Glutamatergic neuron (in vitro differentiated cells): ENCODE measurements around the gene SEMA3F. TPM values are rescaled to one million over a fixed set of nuclear protein-coding genes. Genes with fewer than 3 reads are reported as not detected.

ENCODE experiments used
- DNase-seq: peaks from one replicate; pipeline ENCODE4 v3.0.0; 2022
- H3K27ac Mint-ChIP-seq: one replicate; pipeline ENCODE4 v1.8.0; 2020; ENCODE audit warnings: mild to moderate bottlenecking, mixed read lengths, inconsistent platforms; ENCODE audit not compliant: unreplicated experiment
- H3K27me3 Mint-ChIP-seq: one replicate; pipeline ENCODE4 v1.8.0; 2020; ENCODE audit warnings: mild to moderate bottlenecking, moderate library complexity, mixed read lengths, inconsistent platforms; ENCODE audit not compliant: unreplicated experiment
- H3K36me3 Mint-ChIP-seq: one replicate; pipeline ENCODE4 v1.8.0; 2020; ENCODE audit warnings: mild to moderate bottlenecking, mixed read lengths, inconsistent platforms; ENCODE audit not compliant: unreplicated experiment
- H3K4me1 Mint-ChIP-seq: one replicate; pipeline ENCODE4 v1.8.0; 2020; ENCODE audit warnings: mild to moderate bottlenecking, low read depth, mixed read lengths, inconsistent platforms; ENCODE audit not compliant: unreplicated experiment
- H3K4me3 Mint-ChIP-seq: one replicate; pipeline ENCODE4 v1.8.0; 2020; ENCODE audit warnings: mild to moderate bottlenecking, mixed read lengths, inconsistent platforms; ENCODE audit not compliant: unreplicated experiment
- H3K9me3 Mint-ChIP-seq: one replicate; pipeline ENCODE4 v1.8.0; 2020; ENCODE audit warnings: mild to moderate bottlenecking, moderate library complexity, mixed read lengths, inconsistent platforms; ENCODE audit not compliant: unreplicated experiment
- total RNA-seq: library from RNA; stranded (reverse); fragmentation: NEBNext Ultra II Directional; extraction: Animal tissue kit (Norgen Biotek cat#: 25700); gene quantifications from one replicate; pipeline ENCODE4 v1.2.1, GENCODE V29; 2021; ENCODE audit not compliant: unreplicated experiment
- TF ChIP-seq, protein P1 (sequence below): fragments of 200-600 bp; sonication (generic); IDR thresholded peaks from one replicate; pipeline ENCODE4 v1.5.0; 2021; ENCODE audit not compliant: partially characterized antibody, unreplicated experiment

The SEMA3F gene
- total RNA-seq, 1 donor from 2014 or later, result 41.2 TPM

DNA sequence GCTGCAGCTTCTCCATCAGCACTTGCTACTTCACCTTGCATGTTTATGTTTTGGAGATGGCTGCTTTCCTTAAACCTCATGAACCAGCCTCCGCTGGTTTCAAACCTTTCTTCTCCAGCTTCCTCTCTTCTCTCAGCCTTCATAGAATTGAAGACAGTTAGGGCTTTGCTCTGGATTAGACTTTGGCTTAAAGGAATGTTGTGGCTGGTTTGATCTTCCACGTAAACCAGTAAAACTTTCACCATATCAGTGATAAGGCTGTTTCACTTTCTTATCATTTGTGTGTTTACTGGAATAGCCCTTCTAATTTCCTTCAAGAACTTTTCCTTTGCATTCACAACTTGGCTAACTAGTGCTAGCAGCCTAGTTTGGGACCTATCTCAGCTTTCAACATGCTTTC is 24.6 kb downstream of the SEMA3F start:
- peaks cover 2% of the 10 kb centered on the region for H3K4me1 Mint-ChIP-seq
- TF ChIP-seq, protein P1, sequence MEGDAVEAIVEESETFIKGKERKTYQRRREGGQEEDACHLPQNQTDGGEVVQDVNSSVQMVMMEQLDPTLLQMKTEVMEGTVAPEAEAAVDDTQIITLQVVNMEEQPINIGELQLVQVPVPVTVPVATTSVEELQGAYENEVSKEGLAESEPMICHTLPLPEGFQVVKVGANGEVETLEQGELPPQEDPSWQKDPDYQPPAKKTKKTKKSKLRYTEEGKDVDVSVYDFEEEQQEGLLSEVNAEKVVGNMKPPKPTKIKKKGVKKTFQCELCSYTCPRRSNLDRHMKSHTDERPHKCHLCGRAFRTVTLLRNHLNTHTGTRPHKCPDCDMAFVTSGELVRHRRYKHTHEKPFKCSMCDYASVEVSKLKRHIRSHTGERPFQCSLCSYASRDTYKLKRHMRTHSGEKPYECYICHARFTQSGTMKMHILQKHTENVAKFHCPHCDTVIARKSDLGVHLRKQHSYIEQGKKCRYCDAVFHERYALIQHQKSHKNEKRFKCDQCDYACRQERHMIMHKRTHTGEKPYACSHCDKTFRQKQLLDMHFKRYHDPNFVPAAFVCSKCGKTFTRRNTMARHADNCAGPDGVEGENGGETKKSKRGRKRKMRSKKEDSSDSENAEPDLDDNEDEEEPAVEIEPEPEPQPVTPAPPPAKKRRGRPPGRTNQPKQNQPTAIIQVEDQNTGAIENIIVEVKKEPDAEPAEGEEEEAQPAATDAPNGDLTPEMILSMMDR, result no peak
- no peak overlapping the region for H3K27ac Mint-ChIP-seq
- H3K27me3 Mint-ChIP-seq, result peaks cover 9% of the 10 kb centered on the region
- H3K4me3 Mint-ChIP-seq, result no peak overlapping the region
- no peak for DNase-seq
- peaks cover 2% of the 10 kb centered on the region for H3K9me3 Mint-ChIP-seq
- no peaks in the 10 kb centered on the region for H3K36me3 Mint-ChIP-seq

DNA sequence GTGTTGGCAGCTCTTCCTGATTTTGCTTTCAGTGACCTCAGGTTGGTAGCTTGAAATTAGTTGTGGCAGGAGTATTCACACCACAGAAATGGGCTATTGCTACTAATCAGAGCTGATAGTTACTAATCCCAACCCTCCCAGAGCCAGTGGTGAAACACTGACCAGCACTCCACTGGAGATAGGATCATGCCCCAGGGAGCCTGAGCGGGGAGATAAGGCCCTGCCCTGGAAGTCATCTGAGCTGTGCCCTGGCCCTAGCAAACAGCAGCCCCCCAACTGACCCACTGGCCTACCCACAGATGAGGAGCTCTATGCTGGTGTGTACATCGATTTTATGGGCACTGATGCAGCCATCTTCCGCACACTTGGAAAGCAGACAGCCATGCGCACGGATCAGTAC is 26.9 kb downstream of the SEMA3F start:
- H3K27me3 Mint-ChIP-seq, result peaks cover 9% of the 10 kb centered on the region
- TF ChIP-seq, protein P1, result no peak
- H3K27ac Mint-ChIP-seq, result no peak overlapping the region
- H3K4me1 Mint-ChIP-seq, result peaks cover 2% of the 10 kb centered on the region
- peaks cover 2% of the 10 kb centered on the region for H3K9me3 Mint-ChIP-seq
- H3K36me3 Mint-ChIP-seq, result no peaks in the 10 kb centered on the region
- no peak for DNase-seq
- no peak overlapping the region for H3K4me3 Mint-ChIP-seq

DNA sequence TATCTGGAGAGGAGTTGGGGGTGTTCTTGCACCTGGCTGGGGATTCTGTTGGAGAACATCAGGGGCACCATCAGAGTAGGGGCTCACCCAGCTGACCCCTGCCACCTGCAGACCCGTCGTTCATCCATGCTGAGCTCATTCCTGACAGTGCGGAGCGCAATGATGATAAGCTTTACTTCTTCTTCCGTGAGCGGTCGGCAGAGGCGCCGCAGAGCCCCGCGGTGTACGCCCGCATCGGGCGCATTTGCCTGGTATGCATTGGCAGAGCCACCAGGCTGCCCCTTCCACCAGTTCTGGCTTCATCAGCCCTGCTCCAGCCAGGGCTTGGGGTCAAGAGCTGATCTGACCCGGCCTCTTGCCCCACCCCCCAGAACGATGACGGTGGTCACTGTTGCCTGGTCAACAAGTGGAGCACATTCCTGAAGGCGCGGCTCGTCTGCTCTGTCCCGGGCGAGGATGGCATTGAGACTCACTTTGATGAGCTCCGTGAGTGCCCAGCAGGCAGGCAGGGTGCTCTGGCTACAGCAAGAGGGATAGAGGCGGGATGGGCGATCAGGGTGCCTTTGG is 27.5 kb downstream of the SEMA3F start:
- no peak overlapping the region for H3K27ac Mint-ChIP-seq
- H3K4me3 Mint-ChIP-seq, result no peak overlapping the region
- H3K4me1 Mint-ChIP-seq, result peaks cover 2% of the 10 kb centered on the region
- no peaks in the 10 kb centered on the region for H3K36me3 Mint-ChIP-seq
- peaks cover 9% of the 10 kb centered on the region for H3K27me3 Mint-ChIP-seq
- H3K9me3 Mint-ChIP-seq, result peaks cover 2% of the 10 kb centered on the region
- DNase-seq, result no peak
- TF ChIP-seq, protein P1, result no peak

DNA sequence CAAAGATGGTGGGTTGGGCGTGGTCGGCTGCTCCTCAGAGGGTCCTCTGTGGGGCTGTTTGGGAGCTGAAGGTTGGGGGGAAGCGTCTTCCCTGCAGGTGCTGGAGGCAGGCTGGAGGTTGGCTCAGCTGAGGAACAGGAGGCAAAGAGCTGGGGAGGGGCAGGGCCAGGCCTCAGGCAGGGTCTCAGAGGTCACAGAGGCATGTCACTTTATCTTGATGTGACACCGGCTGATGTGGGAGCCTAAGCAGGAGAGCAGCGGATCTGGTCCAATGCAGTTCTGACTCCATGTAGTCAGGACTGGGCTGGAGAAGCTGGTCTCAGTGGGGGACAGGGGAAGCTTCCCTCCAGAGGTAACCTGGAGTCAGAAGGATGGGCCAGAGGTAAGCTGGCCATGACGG is 28.6 kb downstream of the SEMA3F start:
- peaks cover 2% of the 10 kb centered on the region for H3K4me1 Mint-ChIP-seq
- TF ChIP-seq, protein P1, result no peak
- DNase-seq, result no peak
- H3K36me3 Mint-ChIP-seq, result no peaks in the 10 kb centered on the region
- no peak overlapping the region for H3K4me3 Mint-ChIP-seq
- peaks cover 9% of the 10 kb centered on the region for H3K27me3 Mint-ChIP-seq
- no peak overlapping the region for H3K27ac Mint-ChIP-seq
- H3K9me3 Mint-ChIP-seq, result peaks cover 2% of the 10 kb centered on the region

DNA sequence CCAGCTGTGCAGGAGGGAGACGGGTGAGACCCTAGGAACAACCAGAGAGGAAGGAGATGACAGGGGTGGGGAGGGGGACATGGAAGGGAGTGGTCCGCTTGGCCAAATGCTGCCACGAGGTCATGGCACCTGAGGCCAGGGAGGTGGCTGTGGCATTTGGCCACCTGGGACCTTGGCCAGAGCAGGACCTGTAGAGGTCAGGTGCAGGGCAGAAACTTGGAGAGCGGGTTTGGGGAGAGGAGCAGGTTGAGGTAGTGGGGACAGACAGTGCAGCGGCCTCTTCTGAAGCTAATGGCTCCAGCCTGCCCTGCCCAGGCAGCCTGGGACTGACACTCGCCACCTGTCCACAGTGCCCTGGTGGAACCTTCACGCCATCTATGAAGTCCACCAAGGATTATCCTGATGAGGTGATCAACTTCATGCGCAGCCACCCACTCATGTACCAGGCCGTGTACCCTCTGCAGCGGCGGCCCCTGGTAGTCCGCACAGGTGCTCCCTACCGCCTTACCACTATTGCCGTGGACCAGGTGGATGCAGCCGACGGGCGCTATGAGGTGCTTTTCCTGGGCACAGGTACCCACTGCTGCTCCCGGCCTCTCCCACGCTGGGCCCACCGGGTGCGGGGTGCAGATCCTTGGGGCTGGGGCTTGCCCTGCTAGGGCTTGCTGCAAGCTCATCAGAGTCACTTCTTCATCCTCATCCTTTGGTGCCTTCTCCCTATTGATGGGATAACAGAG is 29.3 kb downstream of the SEMA3F start:
- no peak for DNase-seq
- TF ChIP-seq, protein P1, result no peak
- Mint-ChIP-seq H3K27ac (no peak overlapping the region), H3K27me3 (peaks cover 9% of the 10 kb centered on the region), H3K4me1 (peaks cover 2% of the 10 kb centered on the region), H3K9me3 (peaks cover 2% of the 10 kb centered on the region), H3K36me3 (no peaks in the 10 kb centered on the region), H3K4me3 (no peak overlapping the region)
